Loucy (cell line): ENCODE data around the gene ERCC4.
A peak's percentile ranks its signal among the peaks of the same experiment; 100 is the strongest.

Experiments used
- H2AFZ ChIP-seq: fragments of 200-600 bp; sonication (generic); 2 replicates; pipeline ENCODE4 v1.6.0; 2016; ENCODE audit warnings: antibody characterized with exemption, mild to moderate bottlenecking, low read length, moderate library complexity
- H3F3A ChIP-seq: fragments of 200-600 bp; 2 replicates; pipeline ENCODE4 v1.6.0; 2016; ENCODE audit warnings: antibody characterized with exemption, low read depth, mild to moderate bottlenecking
- H3K27me3 ChIP-seq: fragments of 200-600 bp; sonication (generic); 2 replicates; pipeline ENCODE4 v1.6.1; 2014; ENCODE audit warnings: low read length, mild to moderate bottlenecking; ENCODE audit not compliant: insufficient read depth, poor library complexity, severe bottlenecking
- H3K36me3 ChIP-seq: fragments of 200-600 bp; sonication (generic); 2 replicates; pipeline ENCODE4 v1.6.1; 2016; ENCODE audit warnings: low read length; ENCODE audit not compliant: insufficient read depth
- H3K4me1 ChIP-seq: fragments of 200-600 bp; sonication (generic); 2 replicates; pipeline ENCODE4 v1.5.1; 2014; ENCODE audit warnings: low read length, mild to moderate bottlenecking; ENCODE audit not compliant: insufficient read depth, poor library complexity, severe bottlenecking
- H3K4me2 ChIP-seq: fragments of 200-600 bp; sonication (generic); 2 replicates; pipeline ENCODE4 v1.6.0; 2014; ENCODE audit warnings: antibody characterized with exemption, low read length, low read depth, mild to moderate bottlenecking; ENCODE audit not compliant: poor library complexity, severe bottlenecking
- H3K4me3 ChIP-seq: fragments of 200-600 bp; sonication (generic); 2 replicates; pipeline ENCODE4 v1.5.1; 2014; ENCODE audit warnings: low read length, mild to moderate bottlenecking, mixed read lengths; ENCODE audit not compliant: poor library complexity, severe bottlenecking
- H3K79me2 ChIP-seq: fragments of 200-600 bp; sonication (generic); 2 replicates; pipeline ENCODE4 v1.6.1; 2014; ENCODE audit warnings: low read length; ENCODE audit not compliant: insufficient read depth
- H3K9ac ChIP-seq: fragments of 200-600 bp; sonication (generic); 2 replicates; pipeline ENCODE4 v1.6.0; 2014; ENCODE audit warnings: mild to moderate bottlenecking, low read depth, low read length, moderate library complexity; ENCODE audit not compliant: poor library complexity, severe bottlenecking
- H3K9me2 ChIP-seq: fragments of 200-600 bp; sonication (generic); replicated peaks from 2 replicates; pipeline ENCODE4 v1.6.1; 2016; ENCODE audit warnings: low read depth, low read length, mixed read lengths
- H3K9me3 ChIP-seq: fragments of 200-600 bp; sonication (generic); 2 replicates; pipeline ENCODE4 v1.6.1; 2014; ENCODE audit warnings: mild to moderate bottlenecking, antibody characterized with exemption, low read length, low read depth; ENCODE audit not compliant: insufficient read depth
- H4K20me1 ChIP-seq: fragments of 200-600 bp; sonication (generic); 2 replicates; pipeline ENCODE4 v1.6.0; 2014; ENCODE audit warnings: antibody characterized with exemption, low read length, mild to moderate bottlenecking; ENCODE audit not compliant: insufficient read depth, poor library complexity, severe bottlenecking
- CTCF ChIP-seq: fragments of 200-600 bp; sonication (generic); conservative IDR thresholded peaks from 2 replicates; pipeline ENCODE4 v1.5.1; 2014; ENCODE audit warnings: mild to moderate bottlenecking, antibody characterized with exemption, low read length
- EZH2phosphoT487 ChIP-seq: fragments of 200-600 bp; IDR thresholded peaks from 2 replicates; pipeline ENCODE4 v1.6.1; 2018; ENCODE audit warnings: antibody characterized with exemption, mild to moderate bottlenecking, moderate library complexity, borderline replicate concordance

The ERCC4 gene

GRCh38 chr16:13919683-13920509 is at the start of gene ERCC4:
TSS of gene ERCC4 (plus strand) at chr16:13920154. CDS start at chr16:13920166, 12 bp downstream.
- H3K9me2 ChIP-seq: no peaks in the 10 kb centered on the region
- peaks cover 3% of the 10 kb centered on the region for H3K4me1 ChIP-seq
- peak within 1 kb of the TSS; percentile 99 for H2AFZ ChIP-seq
- H3K4me2 ChIP-seq: peak within 1 kb of the TSS; percentile 89
- peaks cover 9% of the 10 kb centered on the region; the same call in 1 of the 2 replicates for H3K79me2 ChIP-seq
- H3K36me3 ChIP-seq: no peaks in the 10 kb centered on the region
- no peaks in the 10 kb centered on the region for H4K20me1 ChIP-seq
- TF ChIP-seq CTCF: peak; percentile 58
- no peak for TF ChIP-seq EZH2phosphoT487
- no peaks in the 10 kb centered on the region for H3K27me3 ChIP-seq
- H3K9me3 ChIP-seq: no peaks in the 10 kb centered on the region
- peak within 1 kb of the TSS; percentile 93 for H3K4me3 ChIP-seq
- peak within 1 kb of the TSS; percentile 94 for H3K9ac ChIP-seq
- no peaks in the 10 kb centered on the region for H3F3A ChIP-seq

GRCh38 chr16:13873835-13874438 is 46.0 kb upstream of the ERCC4 start:
- Histone ChIP-seq H2AFZ (no peak overlapping the region), H4K20me1 (no peaks in the 10 kb centered on the region), H3K79me2 (no peaks in the 10 kb centered on the region), H3K9ac (no peak overlapping the region), H3K36me3 (no peaks in the 10 kb centered on the region), H3K27me3 (no peaks in the 10 kb centered on the region), H3F3A (no peaks in the 10 kb centered on the region), H3K9me3 (no peaks in the 10 kb centered on the region), H3K4me3 (no peak overlapping the region), H3K4me2 (no peak overlapping the region), H3K9me2 (no peaks in the 10 kb centered on the region), H3K4me1 (no peaks in the 10 kb centered on the region)
- TF ChIP-seq CTCF (peak; percentile 49), EZH2phosphoT487 (no peak)

- Histone ChIP-seq H3K4me2 (no peak overlapping the region), H3F3A (no peaks in the 10 kb centered on the region), H3K9me2 (no peaks in the 10 kb centered on the region), H3K9ac (no peak overlapping the region), H3K36me3 (no peaks in the 10 kb centered on the region), H3K4me1 (no peaks in the 10 kb centered on the region), H2AFZ (no peak overlapping the region), H3K4me3 (no peak overlapping the region), H4K20me1 (no peaks in the 10 kb centered on the region), H3K79me2 (no peaks in the 10 kb centered on the region), H3K9me3 (no peaks in the 10 kb centered on the region), H3K27me3 (no peaks in the 10 kb centered on the region)
- TF ChIP-seq EZH2phosphoT487 (no peak), CTCF (no peak)
Observed at GRCh38 chr16:13875614-13876284, 44.2 kb upstream of the ERCC4 start.
